ENCODE data around the gene PSME1. TPM values are rescaled to one million over a fixed set of nuclear protein-coding genes. Genes with fewer than 3 reads are reported as not detected.

The PSME1 gene
- total RNA-seq, 2 donors from 2014 or later = 235 to 257 TPM

DNA sequence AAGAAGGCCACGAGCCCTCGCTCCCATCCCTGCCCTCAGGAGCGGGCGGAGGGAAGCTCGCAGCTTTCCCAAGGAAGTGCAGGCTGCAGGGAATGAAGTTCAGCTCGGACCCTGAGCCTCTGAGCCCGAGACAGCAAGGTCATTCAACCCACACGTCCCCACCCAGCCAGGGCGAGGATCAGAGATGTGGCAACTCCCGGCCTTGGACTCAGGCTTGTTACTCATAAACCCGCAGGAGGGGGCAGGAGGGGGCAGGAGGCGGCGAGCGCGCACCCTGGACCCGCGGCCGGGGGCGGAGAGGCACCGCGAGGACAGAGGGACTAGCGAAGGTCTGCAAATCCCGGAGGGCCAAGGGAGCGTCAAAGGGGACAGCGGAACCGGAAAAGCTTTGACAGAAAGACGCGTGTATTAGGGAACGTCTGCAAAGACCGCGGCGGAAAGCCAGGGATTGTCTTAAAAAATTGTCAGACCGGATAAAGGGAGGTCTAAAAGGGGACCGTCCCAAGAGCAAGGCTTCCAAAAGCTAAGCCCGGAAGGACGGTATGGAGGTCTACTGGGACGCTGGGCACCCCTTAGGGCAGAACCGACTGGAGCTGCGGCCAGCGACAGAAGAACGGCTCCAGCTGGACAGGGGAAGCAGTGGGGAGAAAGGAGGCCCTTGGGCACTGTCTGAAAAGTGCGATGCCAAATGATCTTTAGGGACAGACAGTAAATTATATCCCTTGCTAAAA is 22.0 kb upstream of the PSME1 start:
- H3K4me3 Mint-ChIP-seq = peak overlapping the region; percentile 99

DNA sequence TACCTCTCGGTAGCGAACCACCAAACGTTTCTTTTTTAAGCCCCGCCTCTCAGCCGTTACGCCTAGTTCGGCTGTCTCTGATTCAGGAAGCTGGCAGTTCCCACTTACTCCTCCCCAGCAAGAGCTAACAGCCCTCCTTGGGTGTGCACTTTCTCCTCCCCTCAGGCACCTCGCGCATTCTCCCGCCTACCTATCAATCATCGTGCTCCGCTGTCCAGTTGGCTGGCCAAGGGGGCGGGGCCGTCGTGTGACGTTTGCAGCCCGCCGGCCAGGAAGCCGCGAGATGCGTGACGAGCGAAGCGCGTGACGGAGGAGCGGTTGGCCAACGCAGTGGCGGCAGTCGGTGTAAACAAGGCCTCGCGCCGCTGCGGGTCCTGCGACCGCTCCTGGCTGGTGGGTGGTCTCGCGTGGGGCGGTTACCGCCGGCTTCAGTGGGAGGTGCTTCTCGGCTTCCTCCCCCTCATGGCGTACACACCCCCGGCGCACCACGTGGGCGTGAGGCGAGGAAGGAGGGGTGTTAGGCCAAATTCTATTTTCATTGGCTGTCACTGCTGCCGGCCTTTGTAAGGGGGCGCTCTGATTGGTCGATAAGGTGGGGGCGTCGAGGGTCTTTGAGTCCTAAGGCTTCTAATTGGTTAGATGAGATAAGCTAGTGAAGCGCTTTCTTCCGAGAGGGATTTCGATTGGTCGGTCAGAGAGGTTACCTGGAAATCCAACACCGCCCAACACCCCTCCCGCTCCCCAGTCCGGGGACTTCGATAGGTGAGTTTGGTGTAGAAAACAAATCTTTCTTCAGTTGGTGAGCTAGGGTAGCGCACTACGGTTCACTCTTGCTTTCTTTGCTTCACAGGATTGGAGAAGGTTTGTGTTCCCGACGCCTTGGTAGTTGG is 21.2 kb upstream of the PSME1 start, which contains the start of the genes DCAF11 and NRL:
DCAF11 (plus strand) TSS at position 246 of the 890 bp plus-strand sequence. CDS start 818 bp downstream, outside the sequence.
NRL (minus strand) TSS at position 418 of the 890 bp plus-strand sequence. CDS start 32,101 bp downstream, outside the sequence.
- peaks cover 3% of the 10 kb centered on the region for H3K36me3 Mint-ChIP-seq (ENCODE audit: low read depth)
- peak; percentile 87 for ATAC-seq

More for the DNA sequence above, 22.0 kb upstream of the PSME1 start:
- ATAC-seq (peak; percentile 36), DNase-seq (peak; percentile 54 to 68 (median 55))
- peaks cover 29% of the 10 kb centered on the region for H3K4me1 Mint-ChIP-seq
- no peaks in the 10 kb centered on the region for H3K27me3 Mint-ChIP-seq
- no peaks in the 10 kb centered on the region for H3K9me3 ChIP-seq (ENCODE audit: control insufficient read depth, low read length, poor library complexity, severe bottlenecking)
- H3K36me3 Mint-ChIP-seq (ENCODE audit: low read depth) = peaks cover 3% of the 10 kb centered on the region
- peak overlapping the region; percentile 99 for H3K27ac Mint-ChIP-seq

DNA sequence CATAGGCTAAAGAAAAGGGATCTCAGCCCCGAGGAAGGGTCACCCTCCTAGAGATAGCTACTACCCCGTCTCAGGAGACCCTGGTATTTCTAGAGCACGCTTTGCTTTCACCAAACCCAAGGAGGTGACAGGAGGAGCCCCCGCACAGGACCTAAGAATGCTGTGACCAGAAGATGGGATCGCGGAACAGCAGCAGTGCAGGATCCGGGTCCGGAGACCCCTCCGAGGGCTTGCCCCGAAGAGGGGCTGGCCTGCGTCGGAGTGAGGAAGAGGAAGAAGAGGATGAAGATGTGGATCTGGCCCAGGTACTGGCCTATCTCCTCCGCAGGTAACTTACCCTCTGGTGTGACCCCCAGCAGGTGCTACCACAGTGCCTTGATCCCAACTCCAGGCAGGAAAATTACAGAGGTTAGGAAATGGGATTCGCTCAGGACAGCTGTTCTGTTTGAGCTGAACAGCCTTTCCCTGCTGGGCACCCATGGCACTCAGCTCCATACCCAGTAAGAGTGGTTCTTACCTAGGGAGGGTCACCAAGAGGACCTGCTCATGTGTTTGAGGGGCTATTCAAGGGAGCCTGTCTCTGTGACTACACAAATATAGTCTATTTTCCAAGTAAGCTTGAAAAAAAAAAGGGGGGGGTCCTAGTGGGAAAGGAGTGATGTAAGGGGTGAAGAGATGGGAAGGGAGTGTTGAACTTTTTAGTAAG is 20.4 kb upstream of the PSME1 start:
- DNase-seq (no peak), ATAC-seq (no peak)
- peak overlapping the region; percentile 99 for H3K27ac Mint-ChIP-seq
- H3K9me3 ChIP-seq (ENCODE audit: control insufficient read depth, low read length, poor library complexity, severe bottlenecking) = no peaks in the 10 kb centered on the region
- H3K36me3 Mint-ChIP-seq (ENCODE audit: low read depth) = peaks cover 3% of the 10 kb centered on the region
- peaks cover 28% of the 10 kb centered on the region for H3K4me1 Mint-ChIP-seq
- H3K4me3 Mint-ChIP-seq = peak overlapping the region; percentile 99
- no peaks in the 10 kb centered on the region for H3K27me3 Mint-ChIP-seq

More for the DNA sequence above, 21.2 kb upstream of the PSME1 start, which contains the start of the genes DCAF11 and NRL:
- no peaks in the 10 kb centered on the region for H3K27me3 Mint-ChIP-seq
- peak within 1 kb of the TSS; percentile 99 for H3K4me3 Mint-ChIP-seq
- H3K9me3 ChIP-seq (ENCODE audit: control insufficient read depth, low read length, poor library complexity, severe bottlenecking) = no peaks in the 10 kb centered on the region
- H3K27ac Mint-ChIP-seq = peak within 1 kb of the TSS; percentile 99
- peaks cover 28% of the 10 kb centered on the region for H3K4me1 Mint-ChIP-seq
- DNase-seq = peak; percentile 96 to 98 (median 96)

DNA sequence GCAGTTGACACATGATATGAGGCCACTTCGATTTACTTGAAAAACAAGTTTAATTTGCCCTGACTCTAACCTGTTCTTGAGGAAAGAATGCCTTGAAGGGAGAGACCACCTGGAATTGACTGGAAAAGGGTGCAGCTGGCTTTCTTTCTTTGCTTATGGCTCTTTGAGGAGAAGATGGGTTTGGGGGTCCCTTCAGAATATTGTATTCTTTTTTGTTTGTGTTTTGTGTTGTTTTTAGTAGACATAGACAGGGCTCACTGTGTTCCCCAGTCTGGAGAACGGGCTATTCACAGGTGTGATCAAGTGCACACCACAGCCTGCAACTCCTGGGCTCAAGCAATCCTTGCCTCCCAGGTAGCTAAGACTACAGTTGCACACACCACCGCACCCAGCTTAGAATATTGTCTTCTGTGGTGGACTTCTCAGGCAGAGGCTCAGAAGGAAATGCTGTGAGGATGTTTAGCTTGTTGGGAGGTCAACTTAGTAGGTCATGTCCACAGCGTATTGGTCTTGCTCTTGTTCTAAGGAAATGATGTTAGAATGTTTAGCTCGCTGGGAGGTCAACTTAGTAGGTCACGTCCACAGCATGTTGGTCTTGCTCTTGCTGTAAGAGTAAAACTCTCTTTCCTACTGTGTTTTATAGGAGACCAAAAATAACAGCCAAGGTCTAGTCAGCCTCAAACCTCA is 19.7 kb upstream of the PSME1 start:
- H3K36me3 Mint-ChIP-seq (ENCODE audit: low read depth) = peaks cover 3% of the 10 kb centered on the region
- H3K9me3 ChIP-seq (ENCODE audit: control insufficient read depth, low read length, poor library complexity, severe bottlenecking) = no peaks in the 10 kb centered on the region

DNA sequence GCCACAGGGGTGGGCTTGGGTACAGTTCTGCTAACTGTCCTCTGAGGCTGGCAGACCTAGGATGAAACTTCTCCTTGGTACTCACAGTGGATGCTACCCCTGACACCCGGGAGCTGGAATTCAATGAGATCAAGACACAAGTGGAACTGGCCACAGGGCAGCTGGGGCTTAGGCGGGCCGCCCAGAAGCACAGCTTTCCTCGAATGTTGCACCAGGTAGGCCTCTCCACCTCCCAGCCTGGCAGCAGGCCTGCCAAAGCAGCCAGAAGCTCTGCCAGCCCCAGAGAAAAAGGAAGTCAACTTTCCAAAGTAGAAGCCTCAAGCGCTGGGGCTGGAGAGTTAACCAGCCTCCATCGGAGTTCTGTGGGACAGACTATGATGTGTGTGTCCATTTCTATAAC is 18.8 kb upstream of the PSME1 start:
- H3K9me3 ChIP-seq (ENCODE audit: control insufficient read depth, low read length, poor library complexity, severe bottlenecking) = no peaks in the 10 kb centered on the region
- Mint-ChIP-seq H3K4me3 (no peak overlapping the region), H3K4me1 (peaks cover 28% of the 10 kb centered on the region), H3K36me3 (ENCODE audit: low read depth) (peaks cover 3% of the 10 kb centered on the region), H3K27me3 (no peaks in the 10 kb centered on the region), H3K27ac (no peak overlapping the region)
- DNase-seq (no peak), ATAC-seq (no peak)

More for the DNA sequence above, 19.7 kb upstream of the PSME1 start:
- no peaks in the 10 kb centered on the region for H3K27me3 Mint-ChIP-seq
- H3K4me1 Mint-ChIP-seq = peaks cover 28% of the 10 kb centered on the region
- H3K27ac Mint-ChIP-seq = peak overlapping the region; percentile 99
- DNase-seq = no peak
- H3K4me3 Mint-ChIP-seq = peak overlapping the region; percentile 99
- no peak for ATAC-seq

DNA sequence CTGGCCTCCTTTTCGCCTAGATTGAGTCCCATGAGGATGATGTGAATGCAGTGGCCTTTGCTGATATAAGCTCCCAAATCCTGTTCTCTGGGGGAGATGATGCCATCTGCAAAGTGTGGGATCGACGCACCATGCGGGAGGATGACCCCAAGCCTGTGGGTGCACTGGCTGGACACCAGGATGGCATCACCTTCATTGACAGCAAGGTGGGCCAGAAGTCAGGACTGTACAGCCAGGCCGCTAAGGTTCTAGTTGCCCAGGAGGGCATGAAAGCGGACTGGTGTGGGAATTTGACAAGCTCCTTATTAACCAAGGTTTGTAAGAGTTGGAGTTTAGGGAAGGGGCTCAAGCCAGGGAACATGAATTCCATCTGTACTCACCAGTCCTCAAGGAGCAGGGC is 16.3 kb upstream of the PSME1 start:
- peaks cover 3% of the 10 kb centered on the region for H3K36me3 Mint-ChIP-seq (ENCODE audit: low read depth)
- no peak overlapping the region for H3K4me3 Mint-ChIP-seq
- H3K4me1 Mint-ChIP-seq = peaks cover 30% of the 10 kb centered on the region
- ATAC-seq (no peak), DNase-seq (no peak)
- H3K9me3 ChIP-seq (ENCODE audit: control insufficient read depth, low read length, poor library complexity, severe bottlenecking) = no peaks in the 10 kb centered on the region
- no peaks in the 10 kb centered on the region for H3K27me3 Mint-ChIP-seq
- no peak overlapping the region for H3K27ac Mint-ChIP-seq

DNA sequence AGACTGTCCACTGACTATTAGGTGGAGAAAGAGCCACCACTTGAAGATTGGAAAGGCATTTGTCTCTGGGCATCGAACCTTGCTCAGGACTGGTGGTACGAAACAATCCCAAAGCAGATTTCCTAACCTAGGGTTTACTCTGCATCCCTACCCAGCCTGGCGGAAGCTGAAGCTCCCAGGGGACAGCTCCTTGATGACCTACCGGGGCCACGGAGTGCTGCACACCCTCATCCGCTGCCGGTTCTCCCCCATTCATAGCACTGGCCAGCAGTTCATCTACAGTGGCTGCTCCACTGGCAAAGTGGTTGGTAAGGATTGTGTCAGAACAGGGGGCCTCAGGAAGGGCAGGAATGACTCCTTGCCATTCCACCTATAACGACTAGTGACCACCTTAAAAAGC is 14.8 kb upstream of the PSME1 start:
- Mint-ChIP-seq H3K4me1 (peaks cover 19% of the 10 kb centered on the region), H3K36me3 (ENCODE audit: low read depth) (peaks cover 3% of the 10 kb centered on the region), H3K4me3 (no peak overlapping the region), H3K27me3 (no peaks in the 10 kb centered on the region), H3K27ac (no peak overlapping the region)
- H3K9me3 ChIP-seq (ENCODE audit: control insufficient read depth, low read length, poor library complexity, severe bottlenecking) = no peaks in the 10 kb centered on the region
- no peak for ATAC-seq
- DNase-seq = no peak

DNA sequence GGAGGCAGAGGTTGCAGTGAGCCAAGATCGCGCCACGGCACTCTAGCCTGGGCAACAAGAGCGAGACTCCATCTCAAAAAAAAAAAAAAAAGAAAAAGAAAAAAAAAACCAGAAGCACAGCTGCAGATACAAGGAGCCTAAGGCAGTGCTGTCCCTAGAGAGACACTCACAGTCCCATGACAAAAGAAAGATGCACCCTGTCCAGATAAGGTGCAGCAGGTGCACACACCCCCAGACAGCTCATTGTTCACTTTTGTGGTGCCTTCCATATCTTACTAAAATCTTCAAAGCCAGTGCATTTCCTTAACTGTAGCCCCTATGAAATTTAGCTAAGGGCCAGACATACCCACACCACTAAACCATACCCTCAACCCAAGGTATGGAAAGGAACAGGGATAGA is 13.6 kb upstream of the PSME1 start:
- Mint-ChIP-seq H3K4me1 (peaks cover 9% of the 10 kb centered on the region), H3K27ac (no peak overlapping the region), H3K27me3 (no peaks in the 10 kb centered on the region), H3K4me3 (no peak overlapping the region), H3K36me3 (ENCODE audit: low read depth) (peaks cover 3% of the 10 kb centered on the region)
- ATAC-seq (no peak), DNase-seq (no peak)
- no peaks in the 10 kb centered on the region for H3K9me3 ChIP-seq (ENCODE audit: control insufficient read depth, low read length, poor library complexity, severe bottlenecking)

DNA sequence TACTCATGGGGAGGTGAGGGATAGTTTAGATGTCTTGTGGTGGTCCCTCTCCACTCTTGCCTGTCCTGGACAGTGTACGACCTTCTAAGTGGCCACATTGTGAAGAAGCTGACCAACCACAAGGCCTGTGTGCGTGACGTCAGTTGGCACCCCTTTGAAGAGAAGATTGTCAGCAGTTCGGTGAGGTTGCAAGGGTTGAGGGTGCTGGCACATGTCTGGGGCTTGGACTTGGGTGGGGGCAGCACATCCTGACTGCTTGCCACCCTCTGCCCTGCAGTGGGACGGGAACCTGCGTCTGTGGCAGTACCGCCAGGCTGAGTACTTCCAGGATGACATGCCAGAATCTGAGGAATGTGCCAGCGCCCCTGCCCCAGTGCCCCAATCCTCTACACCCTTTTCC is 13.1 kb upstream of the PSME1 start:
- peaks cover 3% of the 10 kb centered on the region for H3K36me3 Mint-ChIP-seq (ENCODE audit: low read depth)
- H3K9me3 ChIP-seq (ENCODE audit: control insufficient read depth, low read length, poor library complexity, severe bottlenecking) = no peaks in the 10 kb centered on the region
- no peak overlapping the region for H3K27ac Mint-ChIP-seq
- no peaks in the 10 kb centered on the region for H3K27me3 Mint-ChIP-seq
- peaks cover 7% of the 10 kb centered on the region for H3K4me1 Mint-ChIP-seq
- ATAC-seq (no peak), DNase-seq (no peak)
- no peak overlapping the region for H3K4me3 Mint-ChIP-seq

DNA sequence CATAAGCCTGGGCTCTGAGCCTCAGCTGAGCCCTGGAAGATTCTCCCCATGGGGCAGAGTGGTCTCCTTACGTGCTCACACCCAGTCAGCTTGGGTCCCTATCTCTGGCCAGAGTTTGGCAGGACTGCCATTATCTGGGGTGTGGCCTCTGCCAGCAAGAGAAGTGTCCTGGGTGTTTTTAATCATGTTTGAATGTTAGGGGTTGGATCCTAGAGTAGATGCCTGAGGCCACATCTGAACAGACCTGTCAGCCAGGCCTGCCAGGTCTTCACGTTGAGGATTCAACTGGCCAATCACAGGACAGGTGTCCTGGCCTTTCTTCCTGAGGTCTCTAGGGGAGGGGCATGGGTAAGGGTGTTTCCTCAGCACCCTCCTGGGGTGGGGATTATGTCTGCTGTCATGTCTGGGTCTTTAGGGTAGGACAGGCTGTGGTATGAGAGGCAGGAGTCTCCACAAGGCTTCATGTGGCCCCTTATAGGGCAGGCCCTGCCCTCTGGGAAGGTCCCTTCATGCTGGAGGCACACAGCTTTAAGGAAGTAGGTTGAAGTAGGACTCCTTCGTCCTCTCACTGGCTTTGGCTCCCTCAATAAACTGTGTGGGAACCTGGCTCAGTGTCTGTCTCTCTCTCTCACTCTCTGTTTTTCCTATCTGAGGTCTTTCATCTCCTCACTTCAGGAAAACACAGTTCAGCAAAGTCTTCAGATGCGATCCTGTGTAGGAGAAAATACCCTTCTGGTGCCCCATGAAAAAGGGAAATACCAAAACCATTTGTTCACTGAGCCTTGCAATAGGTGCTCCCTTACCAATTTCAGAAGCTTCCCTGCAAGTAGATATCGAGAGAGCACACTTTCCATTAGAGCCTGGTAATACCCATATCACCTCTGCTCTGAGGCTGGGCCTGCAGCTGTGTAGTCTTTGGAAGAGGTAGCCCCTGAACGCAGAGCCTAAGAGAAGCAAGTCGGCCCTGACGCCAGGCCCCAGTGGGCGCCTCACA is 12.3 kb upstream of the PSME1 start:
- DNase-seq (no peak), ATAC-seq (peak; percentile 40)
- H3K4me1 Mint-ChIP-seq = peaks cover 4% of the 10 kb centered on the region
- no peaks in the 10 kb centered on the region for H3K36me3 Mint-ChIP-seq (ENCODE audit: low read depth)
- H3K27me3 Mint-ChIP-seq = no peaks in the 10 kb centered on the region
- no peaks in the 10 kb centered on the region for H3K9me3 ChIP-seq (ENCODE audit: control insufficient read depth, low read length, poor library complexity, severe bottlenecking)
- no peak overlapping the region for H3K4me3 Mint-ChIP-seq
- peak overlapping the region; percentile 60 for H3K27ac Mint-ChIP-seq

DNA sequence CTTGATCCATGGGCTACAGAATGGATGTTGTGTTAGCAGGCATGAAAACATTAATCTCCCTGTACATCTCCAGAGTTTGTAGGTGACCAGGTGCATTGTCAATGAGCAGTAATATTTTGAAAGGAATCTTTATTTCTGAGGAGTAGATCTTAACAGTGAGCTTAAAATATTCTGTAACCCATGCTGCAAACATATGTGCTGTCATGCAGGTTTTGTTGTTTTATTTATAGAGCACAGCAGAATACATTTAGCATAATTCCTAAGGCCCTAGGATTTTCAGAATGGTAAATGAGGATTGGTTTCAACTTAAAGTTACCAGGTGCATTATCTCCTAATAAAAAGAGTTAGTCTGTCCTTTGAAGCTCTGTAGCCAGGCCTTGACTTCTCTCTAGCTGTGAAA is 9.1 kb upstream of the PSME1 start:
- no peak overlapping the region for H3K4me3 Mint-ChIP-seq
- no peaks in the 10 kb centered on the region for H3K9me3 ChIP-seq (ENCODE audit: control insufficient read depth, low read length, poor library complexity, severe bottlenecking)
- ATAC-seq (no peak), DNase-seq (no peak)
- H3K4me1 Mint-ChIP-seq = peaks cover 9% of the 10 kb centered on the region
- peaks cover 2% of the 10 kb centered on the region for H3K36me3 Mint-ChIP-seq (ENCODE audit: low read depth)
- H3K27ac Mint-ChIP-seq = no peak overlapping the region
- H3K27me3 Mint-ChIP-seq = no peaks in the 10 kb centered on the region

All from T-helper 17 cell (primary cell).